NCI-H774 (cell line): Measurements from ENCODE around the gene BTBD1.

Experiments
- DNase-seq: peaks from one replicate; lab custom pipeline; 2025; lab: John Stamatoyannopoulos, UW

BTBD1 gene

DNA sequence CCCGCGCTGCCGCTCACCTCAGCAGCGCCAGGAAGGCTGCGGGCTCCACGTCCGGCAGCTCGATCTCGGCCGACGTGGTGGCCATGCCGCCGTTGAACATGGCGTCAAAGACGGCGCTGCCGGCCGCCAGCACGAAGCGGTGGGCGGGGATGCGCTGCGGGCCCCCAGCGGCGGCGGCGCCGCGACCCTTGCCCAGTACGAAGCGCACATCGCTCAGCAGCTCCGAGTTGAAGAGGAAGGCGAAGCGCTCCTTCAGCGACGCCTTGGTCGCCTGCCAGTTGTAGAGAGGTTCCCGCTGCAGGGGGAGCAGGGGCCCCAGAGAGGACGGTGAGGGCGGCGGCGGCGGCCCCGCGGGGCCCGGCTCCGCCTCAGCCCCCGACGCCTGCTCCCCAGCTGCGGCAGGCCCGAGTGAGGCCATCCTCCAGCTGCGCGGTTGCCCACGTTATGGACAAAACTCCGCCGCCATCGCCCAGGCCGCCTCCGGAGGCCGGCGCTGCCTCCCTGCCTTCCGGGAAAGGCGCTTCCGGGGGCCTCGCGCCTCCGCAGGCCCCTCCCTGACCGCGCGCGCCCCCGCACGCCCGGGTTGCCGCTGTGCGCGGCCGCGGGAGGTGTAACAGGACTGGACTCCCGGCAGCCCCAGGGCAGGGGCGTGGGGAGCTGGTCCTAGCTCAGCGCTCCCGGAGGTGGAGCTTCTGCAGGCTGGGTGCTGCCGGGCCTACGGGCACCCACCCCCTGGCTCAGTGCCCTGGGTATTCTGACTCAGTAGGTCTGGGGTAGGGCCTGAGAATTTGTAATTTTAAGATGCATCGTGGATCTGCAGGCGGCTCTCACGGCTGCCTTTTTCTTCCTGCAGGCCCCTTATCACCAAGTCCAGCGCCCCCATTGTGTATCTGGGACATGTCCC is at the start of gene BTBD1:
Gene BTBD1, minus strand, starts transcription at position 519 of the 904 bp plus-strand sequence. Its CDS starts 101 bp downstream, at position 418.
- DNase-seq: peak; percentile 90

DNA sequence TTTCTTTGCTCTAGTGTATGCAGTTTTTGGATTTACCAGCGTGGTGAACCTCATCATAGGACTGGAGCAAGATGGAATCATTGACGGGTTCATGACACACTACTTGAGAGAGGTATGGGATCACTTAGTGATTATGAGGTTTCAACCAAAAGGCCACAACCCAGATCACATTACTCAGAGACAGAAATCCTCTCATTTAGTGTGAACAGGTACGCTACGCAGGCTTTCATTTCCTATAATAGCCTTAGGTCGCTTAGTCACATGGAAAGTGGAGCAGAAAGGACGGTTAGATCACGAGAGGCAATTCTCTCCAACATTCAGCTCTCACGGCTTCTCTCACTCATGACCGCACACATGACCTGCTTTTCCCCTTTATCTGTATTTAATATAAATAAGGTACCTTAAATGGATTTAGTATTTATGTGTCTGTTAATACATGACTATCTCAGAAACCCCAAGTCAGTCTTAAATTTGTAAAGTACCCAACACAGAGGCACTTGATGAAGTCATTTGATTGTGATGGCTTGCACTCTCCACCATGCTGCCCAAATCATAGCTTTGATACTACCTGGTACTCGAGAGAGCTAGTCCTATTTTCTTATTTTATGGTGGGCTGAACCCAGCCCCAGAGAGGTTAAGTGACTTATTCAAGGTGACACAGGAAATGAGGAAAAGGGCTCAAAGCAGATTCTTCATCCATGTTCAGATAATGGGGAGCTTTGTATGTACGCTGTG is 48.9 kb upstream of the BTBD1 start:
- DNase-seq: no peak

DNA sequence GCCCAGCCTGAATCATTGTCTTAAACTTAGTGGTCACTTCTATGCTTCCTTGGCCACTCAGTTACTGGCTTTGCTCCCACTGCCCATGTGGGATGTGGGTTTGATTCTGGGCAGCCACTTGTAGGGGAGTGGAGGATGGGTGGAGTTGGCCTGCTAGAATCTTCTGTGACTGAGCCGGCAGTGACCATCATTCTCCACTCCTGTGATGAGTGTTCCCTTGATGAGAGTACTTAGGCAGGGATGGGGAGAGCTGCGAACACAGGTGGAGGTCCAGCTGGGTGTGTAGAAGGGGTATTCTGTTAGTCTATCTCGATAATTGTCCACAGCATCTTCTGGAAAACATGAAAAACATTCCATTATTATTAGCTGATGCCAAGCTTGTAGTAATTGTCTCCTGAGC is 48.4 kb upstream of the BTBD1 start:
- DNase-seq: no peak

DNA sequence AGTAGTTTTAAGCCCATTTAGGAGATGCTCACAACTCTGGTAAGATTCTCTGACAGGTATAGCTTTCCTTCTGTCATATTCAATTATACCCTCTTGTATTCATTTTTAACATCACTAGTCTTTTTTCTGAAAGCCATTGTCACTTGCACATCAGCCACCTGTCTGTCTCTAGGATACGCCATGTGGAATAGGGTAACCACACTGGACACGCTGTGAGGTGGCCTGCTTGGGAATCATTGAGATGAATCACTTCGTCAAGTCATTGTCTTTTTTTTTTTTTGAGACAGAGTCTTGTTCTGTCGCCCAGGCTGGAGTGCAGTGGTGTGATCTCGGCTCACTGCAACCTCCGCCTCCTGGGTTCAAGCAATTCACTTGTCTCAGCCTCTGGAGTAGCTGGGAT is 47.8 kb upstream of the BTBD1 start:
- DNase-seq: no peak

DNA sequence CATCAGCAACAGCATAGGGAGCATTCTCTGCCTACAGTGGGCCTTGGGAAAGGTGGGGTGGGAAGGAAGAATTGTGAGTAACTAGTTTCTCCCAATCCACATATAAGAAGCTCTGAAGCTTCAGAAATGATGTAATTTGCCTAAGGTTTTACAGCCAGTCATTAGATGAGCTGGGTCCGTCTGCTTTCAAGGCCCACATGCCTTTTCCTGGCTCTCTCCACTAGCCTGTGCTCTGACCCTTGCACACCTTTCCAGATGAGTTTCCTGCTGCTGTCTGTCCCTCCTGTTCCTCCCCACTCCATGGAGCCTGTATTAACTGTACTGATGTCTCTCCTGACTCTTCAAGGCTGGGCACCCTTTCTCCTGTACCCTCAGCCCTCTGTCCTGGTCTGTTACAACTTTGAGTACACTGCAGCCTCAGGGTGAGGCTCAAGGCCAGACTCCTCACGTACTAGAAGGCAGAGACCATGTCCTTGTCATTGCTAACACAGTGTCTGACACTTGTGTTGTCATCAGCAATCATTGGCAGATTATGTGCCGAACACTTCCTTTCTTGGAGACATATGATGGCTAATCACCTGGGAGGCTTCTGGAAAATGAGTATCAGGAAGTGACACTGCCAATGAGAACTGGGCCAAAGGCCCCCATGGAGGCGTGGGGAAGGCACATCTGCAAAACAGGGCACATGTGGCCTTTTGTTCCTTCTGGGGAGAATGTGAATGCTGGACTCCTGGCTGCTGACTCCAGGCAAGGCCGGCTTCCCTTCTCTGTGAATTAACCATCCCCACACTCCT is 47.0 kb upstream of the BTBD1 start:
- DNase-seq: no peak

DNA sequence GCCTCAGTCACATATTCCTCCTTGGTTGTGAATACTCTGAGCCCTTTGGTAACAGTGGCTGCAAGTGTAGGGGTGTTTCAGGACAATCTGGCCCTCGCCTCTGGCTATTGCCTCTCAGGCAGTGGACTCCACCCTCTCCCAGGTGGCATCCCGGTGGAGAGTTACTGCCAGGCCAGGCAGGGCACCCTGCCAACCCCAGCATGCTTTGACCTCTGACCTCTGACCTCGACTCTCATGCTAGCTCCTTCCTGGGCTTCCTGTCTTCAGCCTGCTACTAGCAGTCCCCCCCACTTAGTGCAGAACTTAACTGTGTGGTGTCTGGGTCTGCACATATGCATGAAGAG is 45.9 kb upstream of the BTBD1 start:
- no peak for DNase-seq

DNA sequence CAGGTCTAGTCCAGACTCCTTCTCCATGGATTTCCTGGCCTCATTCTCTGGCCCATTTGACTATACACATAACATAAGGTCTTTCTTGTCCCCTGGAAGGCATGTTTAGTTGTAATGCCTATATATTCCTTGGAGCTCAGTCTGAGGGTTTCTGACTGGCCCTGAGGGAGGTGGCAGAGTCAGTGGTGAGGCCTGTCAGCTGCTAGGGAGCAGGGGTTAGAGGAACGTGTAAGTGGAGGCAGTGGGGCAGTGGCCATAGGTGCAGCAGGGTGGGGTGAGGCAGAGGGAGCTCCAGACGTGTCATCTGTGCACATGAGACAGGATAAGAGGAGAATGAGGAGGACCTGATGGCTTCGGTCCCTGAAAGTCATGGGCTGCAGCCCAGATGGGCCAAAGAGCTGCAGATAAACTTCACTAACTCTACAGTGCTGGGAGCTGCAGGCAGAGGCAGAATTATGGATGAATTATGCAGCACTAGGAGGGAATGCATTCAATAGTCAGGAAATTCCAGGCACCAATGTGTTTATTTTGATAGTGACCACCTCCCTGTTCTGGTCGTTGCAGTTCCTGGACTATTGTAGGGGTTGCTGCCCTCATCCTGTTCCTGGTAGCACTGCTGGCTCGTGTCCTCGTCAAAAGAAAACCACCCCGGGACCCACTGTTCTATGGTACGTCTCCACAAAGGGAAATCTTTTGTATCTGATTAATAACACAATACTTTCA is 45.3 kb upstream of the BTBD1 start:
- DNase-seq: no peak

DNA sequence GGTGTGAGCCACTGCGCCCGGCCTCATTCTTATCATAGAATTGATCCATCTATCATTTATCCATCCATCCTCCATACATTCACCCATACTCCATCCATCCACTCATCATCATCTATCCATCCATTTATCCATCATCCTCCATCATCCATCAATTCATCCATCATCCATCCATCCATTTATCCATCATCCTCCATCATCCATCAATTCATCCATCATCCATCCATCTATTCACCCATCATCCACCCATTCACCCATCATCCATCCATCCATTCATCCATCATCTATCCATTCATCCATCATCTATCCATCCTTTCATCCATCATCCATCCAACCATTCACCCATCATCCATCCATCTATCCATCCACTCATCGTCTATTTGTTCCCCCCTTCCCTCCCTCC is 44.1 kb upstream of the BTBD1 start:
- DNase-seq: no peak

DNA sequence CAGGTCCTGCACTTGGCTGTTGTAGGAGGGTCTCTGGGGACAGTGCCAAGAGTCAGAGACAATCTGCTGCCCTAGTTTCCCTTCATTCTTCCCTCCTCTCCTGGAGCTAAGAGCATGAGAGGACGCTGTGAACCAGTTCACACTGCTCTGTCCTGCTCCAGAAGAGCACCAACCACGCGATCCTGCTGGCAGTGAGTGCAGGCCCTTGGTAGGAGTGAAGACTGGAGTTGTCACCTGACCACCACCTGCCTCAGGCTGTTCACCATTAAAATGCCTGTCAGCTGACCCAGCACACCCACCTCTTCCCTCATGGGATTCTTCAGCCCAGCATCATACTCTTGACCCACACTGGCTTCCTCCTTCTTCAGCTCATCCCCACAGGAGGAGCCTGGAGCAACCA is 43.3 kb upstream of the BTBD1 start:
- no peak for DNase-seq

DNA sequence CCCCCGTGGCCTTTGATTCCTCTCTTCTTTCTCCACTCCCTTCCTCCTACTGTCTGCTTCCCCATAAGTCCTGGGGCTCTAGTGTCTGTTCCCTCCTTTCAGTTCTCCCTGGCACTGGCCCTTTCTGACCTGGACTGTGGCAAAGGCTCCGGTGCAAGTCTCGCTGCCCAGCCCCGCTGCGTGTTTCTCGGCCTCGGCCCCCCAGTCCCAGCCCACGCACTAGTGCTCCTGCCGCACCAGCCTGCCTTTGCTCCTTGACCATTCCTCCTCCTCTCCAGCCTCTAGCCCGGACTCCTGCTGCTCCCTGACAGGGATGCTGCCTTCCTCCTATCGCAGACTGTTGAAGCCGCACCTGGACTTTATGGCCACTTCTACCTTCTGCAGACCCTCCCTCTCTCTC is 42.5 kb upstream of the BTBD1 start:
- no peak for DNase-seq

DNA sequence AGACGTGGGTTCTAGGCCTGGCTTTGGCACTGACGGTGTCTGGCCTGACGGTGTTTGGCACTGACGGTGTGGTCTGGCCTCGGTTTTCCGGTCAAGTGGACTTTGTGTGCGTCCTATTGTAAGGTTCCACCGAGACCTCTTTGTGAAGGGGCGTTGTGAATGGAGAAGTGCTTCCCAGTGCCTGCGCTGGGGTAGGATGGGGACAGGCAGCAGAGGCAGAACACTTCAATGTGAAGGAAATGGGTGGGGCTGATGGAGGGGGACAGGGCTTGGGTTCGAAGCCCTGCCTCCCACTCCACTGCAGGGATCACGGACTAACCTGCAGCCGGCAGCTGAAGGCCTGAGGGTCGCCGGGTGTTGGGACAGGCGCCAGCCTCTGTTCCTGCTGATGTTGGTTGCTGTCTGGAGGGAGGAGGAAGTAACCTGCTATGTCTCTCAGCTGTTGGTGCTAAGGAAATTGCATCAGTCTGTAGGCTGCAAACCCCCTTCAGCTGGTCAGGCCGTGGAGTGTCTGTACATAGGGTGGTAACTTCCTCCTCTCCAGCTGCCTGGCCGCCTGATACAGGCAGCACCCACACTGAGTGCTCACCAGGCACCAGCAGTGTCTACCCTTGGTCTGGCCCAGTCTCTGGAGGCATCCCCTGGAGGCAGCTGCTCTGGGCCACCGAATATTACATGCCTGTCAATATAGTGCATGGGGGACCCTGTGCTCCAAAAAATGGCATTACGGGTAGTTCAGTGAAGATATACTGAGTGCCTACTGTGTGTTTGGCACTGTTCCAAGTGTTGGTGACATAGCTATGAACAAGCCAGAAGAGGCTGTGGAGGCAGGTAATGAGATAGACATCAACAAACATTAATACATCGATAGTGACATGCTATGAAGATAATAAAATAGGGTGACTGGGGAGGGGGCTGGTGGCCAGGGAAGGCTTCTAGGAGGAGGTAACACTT is 41.5 kb upstream of the BTBD1 start:
- DNase-seq: no peak

DNA sequence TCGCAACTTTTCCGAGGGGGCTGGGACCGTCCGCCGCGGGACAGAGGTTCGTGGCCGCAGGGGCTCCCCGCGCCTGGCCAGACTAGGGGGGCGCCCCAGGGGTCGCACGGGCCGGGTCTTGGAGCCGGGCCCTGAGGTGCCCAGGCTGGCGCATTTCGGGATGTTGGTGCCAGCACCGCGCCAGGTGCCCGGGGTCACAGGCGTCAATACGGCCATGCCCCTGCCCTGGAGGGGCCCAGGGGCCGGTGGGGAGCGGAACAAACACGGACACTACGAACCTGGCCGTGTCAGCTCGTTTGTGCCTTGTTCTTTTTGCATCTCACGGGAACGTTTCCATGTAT is 40.8 kb upstream of the BTBD1 start:
- no peak for DNase-seq

DNA sequence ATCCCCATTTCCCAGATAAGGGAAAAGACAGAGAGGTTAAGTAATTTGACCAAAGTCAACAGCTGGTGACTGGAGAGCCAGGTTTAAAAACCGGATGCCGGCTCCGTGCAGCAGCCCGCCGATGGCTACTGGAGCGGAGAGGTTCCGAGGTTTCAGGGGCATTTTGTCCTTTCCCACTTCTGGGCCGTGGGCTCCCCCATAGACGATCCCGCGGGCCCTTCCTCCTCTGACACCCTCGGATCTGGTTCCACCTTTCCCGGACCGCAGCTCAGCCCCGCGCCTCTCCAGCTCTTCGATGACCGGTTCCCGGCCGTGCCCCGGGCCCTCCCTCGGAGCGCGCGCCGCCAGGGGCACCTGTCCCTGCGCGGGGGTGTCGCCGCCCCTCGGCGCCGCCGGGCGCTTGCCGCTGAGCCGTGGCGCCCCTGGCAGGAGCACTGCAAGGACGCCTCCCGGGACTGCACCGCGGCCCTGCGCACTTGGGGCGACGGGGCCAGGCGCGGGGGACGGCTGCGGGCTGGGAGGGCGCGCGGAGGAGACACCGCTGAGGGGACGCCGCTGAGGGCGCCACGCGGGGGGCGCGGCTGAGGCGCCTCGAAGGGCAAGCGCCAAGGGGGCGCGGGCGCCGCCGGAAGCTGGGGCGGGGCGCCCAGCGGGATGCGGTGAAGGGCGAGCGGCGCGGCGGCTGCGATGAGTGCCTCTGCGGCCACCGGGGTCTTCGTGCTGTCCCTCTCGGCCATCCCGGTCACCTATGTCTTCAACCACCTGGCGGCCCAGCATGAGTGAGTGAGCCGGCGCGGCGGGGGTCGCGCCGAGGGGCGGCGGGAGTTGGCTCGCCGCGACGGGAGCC is 40.2 kb upstream of the BTBD1 start, which contains the start of gene TM6SF1:
Gene TM6SF1, plus strand, starts transcription at position 652 of the 847 bp plus-strand sequence. Its CDS starts 36 bp downstream, at position 688.
- DNase-seq: no peak

DNA sequence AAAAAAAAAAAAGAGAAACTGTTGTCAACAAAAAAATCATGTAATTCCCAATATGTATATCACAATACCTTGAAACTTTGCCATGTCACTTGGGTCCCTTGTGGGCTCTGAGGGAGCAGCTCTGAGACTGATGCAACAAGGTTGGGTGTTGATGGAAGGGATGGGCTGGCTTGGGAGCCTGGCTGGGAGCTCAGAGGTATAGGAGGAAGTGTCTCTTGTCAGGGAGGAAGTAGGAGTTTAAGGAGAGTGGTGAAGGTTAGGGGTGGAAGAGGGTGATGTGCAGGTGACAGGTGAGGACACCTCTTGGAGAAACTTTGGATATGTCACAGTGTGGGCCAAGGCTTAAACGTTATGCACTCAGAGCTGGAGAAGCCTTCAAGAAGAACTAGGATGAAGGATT is 38.4 kb upstream of the BTBD1 start:
- no peak for DNase-seq

DNA sequence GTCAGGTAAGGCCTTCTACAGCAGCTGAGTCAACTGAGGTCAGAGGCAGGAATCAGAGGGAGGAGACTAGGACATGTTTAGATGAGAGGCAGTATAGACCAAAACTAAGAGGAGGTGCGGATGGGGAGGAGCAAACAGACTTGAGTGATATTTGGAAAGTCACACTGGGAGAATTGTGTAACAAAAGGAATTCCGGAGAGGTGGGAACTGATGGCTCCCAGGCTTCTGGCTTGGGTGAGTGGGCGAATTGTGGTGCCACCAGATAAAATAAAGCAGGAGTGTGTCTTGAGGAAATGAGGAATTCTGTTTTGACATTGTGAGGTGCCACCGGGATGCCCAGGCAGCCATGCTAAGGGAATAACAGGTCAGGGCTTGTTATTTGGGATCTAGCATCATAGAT is 37.1 kb upstream of the BTBD1 start:
- no peak for DNase-seq

DNA sequence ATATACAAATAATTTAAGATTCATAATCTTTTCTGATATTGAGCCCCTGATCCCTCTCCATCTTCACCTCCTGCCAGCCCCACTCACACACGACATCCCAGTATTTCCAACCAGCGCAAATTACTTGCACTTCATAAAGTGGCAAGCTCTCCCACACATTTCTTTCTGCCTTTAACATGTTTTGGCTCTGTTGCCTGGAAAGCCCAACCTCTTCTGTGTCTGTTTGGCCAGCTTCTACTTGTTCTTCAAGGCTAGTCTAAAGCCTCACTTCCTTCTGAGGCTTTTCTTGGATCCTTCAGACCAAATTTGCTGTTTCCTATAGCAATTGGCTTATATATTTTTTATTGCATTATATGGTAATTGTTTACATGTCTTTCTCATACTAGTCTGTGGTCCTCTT is 35.3 kb upstream of the BTBD1 start:
- no peak for DNase-seq

DNA sequence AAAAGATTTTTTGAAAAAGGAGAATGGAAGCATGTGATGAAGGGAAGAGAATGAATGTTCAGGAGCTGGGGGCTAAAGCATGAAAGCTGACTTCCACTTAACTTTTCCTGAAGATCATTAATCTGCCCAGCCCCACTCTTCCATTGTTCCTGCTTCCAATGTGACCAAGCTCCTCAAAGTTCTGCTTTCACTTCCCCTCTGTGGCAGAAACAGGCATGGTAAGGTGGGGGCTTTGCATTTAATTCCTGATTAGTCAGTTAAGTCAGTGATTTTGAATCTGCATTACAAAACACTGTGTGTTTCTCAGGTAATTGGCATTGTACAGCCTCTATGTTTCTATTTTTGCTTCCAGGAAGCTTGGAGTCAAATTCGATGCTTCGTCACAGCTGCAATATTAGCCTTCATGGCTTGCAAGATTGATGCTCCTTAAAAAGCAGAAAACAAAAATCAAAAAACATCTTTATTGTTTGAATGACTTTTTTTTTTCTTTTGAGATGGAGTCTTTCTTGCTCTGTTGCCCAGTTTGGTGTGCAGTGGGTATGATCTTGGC is 33.1 kb upstream of the BTBD1 start:
- DNase-seq: no peak

DNA sequence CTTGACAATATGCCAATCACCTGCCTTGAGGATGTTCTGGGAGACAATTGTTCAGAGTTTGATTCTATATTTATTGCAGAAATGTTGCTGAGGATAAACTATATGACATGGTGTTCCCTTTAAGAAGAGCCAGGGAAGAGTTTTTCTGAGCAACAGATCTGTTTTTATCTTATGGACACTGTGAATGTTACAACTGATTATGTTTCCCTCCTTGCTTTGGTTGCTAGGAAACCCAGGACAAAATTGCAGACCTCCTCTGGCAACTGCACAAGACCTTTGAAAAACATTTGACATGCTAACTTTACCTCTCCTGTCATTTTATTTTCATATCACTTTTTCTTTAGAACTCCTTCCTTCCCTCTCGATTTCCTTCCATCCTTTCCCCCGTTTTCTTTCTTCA is 32.2 kb upstream of the BTBD1 start:
- no peak for DNase-seq

DNA sequence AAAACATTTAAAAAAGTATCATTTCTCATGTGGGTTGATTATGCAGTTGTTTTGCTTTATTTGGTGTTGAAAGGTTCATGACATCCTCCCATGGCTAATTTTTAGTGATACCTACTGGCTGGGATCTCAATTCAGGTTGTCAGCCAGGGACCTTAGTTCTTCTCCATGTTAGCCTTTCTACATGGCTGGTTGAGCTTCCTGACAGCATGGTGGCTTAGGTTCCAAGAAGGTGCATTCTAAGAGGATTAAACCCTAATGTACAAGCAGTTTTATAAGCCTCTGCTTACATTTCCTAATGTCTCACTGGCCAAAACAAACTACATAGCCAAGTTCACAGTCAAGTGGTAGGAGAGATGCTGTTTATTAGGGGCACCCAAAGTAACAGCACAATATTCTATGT is 31.0 kb upstream of the BTBD1 start:
- no peak for DNase-seq

DNA sequence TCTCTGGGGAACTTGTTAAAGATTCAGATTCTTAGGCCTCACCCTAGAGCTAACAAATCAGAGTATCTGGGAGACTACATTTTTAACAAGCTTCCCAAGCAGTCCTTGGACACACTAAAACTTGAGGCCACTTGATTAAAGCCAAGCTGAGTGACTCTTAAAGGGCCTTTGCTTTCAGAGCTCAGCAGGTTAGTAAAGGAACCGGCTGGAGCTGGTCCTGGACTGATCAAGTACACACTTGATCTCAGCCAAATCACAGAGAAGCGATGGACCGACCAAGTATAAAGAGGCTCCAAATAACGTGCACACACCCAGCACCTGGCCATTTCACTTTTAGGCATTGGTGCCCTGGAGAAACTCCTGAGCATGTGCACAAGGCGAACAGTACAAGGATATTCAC is 27.5 kb upstream of the BTBD1 start:
- DNase-seq: no peak
